ENCODE measurements around the gene SLC4A9. TPM values are rescaled to one million over a fixed set of nuclear protein-coding genes. Genes with fewer than 3 reads are reported as not detected.

SLC4A9 gene, protein sequence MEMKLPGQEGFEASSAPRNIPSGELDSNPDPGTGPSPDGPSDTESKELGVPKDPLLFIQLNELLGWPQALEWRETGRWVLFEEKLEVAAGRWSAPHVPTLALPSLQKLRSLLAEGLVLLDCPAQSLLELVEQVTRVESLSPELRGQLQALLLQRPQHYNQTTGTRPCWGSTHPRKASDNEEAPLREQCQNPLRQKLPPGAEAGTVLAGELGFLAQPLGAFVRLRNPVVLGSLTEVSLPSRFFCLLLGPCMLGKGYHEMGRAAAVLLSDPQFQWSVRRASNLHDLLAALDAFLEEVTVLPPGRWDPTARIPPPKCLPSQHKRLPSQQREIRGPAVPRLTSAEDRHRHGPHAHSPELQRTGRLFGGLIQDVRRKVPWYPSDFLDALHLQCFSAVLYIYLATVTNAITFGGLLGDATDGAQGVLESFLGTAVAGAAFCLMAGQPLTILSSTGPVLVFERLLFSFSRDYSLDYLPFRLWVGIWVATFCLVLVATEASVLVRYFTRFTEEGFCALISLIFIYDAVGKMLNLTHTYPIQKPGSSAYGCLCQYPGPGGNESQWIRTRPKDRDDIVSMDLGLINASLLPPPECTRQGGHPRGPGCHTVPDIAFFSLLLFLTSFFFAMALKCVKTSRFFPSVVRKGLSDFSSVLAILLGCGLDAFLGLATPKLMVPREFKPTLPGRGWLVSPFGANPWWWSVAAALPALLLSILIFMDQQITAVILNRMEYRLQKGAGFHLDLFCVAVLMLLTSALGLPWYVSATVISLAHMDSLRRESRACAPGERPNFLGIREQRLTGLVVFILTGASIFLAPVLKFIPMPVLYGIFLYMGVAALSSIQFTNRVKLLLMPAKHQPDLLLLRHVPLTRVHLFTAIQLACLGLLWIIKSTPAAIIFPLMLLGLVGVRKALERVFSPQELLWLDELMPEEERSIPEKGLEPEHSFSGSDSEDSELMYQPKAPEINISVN
- not detected for total RNA-seq
- polyA plus RNA-seq: 0.07 TPM
- long read RNA-seq, donor 1: 0 reads
- long read RNA-seq, donor 2: 0 reads
- long read RNA-seq, donor 3: 0 reads
- long read RNA-seq, donor 4: 0 reads
- long read RNA-seq, donor 5: 0 reads
- long read RNA-seq, donor 6: 0 reads
- long read RNA-seq, donor 7: 0 reads
- long read RNA-seq, donor 8: 0 reads
- long read RNA-seq, donor 9: 0 reads
- long read RNA-seq, donor 10: 0 reads

DNA sequence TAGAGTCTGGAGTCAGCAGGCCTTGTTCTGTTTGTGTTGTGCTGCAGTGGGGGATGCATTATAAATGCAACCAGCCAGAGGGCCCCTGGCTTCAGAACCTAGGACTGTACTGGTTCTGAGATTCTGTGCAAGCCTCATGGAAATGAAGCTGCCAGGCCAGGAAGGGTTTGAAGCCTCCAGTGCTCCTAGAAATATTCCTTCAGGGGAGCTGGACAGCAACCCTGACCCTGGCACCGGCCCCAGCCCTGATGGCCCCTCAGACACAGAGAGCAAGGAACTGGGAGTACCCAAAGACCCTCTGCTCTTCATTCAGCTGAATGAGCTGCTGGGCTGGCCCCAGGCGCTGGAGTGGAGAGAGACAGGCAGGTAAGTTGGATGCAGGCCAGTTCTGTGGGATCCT is at the start of gene SLC4A9:
Gene SLC4A9, plus strand, starts transcription at position 94 of the 400 bp plus-strand sequence. Its CDS starts 43 bp downstream, at position 137.
- no peak for DNase-seq (ENCODE audit: low read depth in 6 of 9, low spot score in 9 of 9)
- Histone ChIP-seq H3K36me3 (ENCODE audit: control insufficient read depth in 2 of 2, insufficient read depth in 2 of 2, low read length in 1 of 2) (no peaks in the 10 kb centered on the region), H3K4me1 (ENCODE audit: control insufficient read depth in 2 of 2, insufficient read depth in 2 of 2, low read length in 2 of 2) (peaks cover 0 to 16% of the 10 kb centered on the region in 2 donors), H3K4me3 (ENCODE audit: low read length in 2 of 2) (no peak within 1 kb of the TSS), H3K27me3 (ENCODE audit: control insufficient read depth in 2 of 2, insufficient read depth in 1 of 2, low read length in 1 of 2) (peaks cover 0 to 8% of the 10 kb centered on the region in 2 donors), H3K9me3 (ENCODE audit: control insufficient read depth in 2 of 2, insufficient read depth in 1 of 2, low read length in 1 of 2) (peaks cover 0 to 6% of the 10 kb centered on the region in 2 donors), H3K27ac (ENCODE audit: low read depth in 1 of 2, low read length in 1 of 2) (no peak within 1 kb of the TSS)
- WGBS: 93% methylated on average over 2 of the region's 2 CpGs

DNA sequence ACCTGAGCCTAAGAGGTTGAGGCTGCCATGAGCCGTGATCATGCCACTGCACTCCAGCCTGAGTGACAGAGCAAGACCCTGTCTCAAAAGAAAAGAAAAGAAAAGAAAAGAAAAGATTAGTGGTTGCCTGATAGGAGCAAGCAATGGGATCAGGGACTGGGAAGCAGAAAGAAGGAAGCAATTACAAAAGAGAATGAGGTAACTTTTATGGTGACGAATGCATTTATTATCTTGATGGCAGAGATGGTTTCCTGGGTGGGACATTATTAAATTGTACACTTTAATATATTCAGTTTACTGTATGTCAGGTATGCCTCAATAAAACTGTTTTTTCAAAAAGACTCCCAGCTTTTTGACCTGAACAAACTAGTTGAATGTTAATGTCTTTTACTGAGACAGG is 49.6 kb upstream of the SLC4A9 start:
- Histone ChIP-seq H3K27me3 (ENCODE audit: control insufficient read depth in 2 of 2, insufficient read depth in 1 of 2, low read length in 1 of 2) (peaks cover 0 to 3% of the 10 kb centered on the region in 2 donors), H3K9me3 (ENCODE audit: control insufficient read depth in 2 of 2, insufficient read depth in 1 of 2, low read length in 1 of 2) (no peaks in the 10 kb centered on the region), H3K4me1 (ENCODE audit: control insufficient read depth in 2 of 2, insufficient read depth in 2 of 2, low read length in 2 of 2) (no peaks in the 10 kb centered on the region), H3K27ac (ENCODE audit: low read depth in 1 of 2, low read length in 1 of 2) (no peak overlapping the region), H3K36me3 (ENCODE audit: control insufficient read depth in 2 of 2, insufficient read depth in 2 of 2, low read length in 1 of 2) (no peaks in the 10 kb centered on the region), H3K4me3 (ENCODE audit: low read length in 2 of 2) (no peak overlapping the region)
- 94% methylated on average over 2 of the region's 2 CpGs for WGBS
- DNase-seq (ENCODE audit: low read depth in 6 of 9, low spot score in 9 of 9): no peak

- no peak for DNase-seq (ENCODE audit: low read depth in 6 of 9, low spot score in 9 of 9)
- Histone ChIP-seq H3K36me3 (ENCODE audit: control insufficient read depth in 2 of 2, insufficient read depth in 2 of 2, low read length in 1 of 2) (no peaks in the 10 kb centered on the region), H3K27ac (ENCODE audit: low read depth in 1 of 2, low read length in 1 of 2) (no peak overlapping the region), H3K9me3 (ENCODE audit: control insufficient read depth in 2 of 2, insufficient read depth in 1 of 2, low read length in 1 of 2) (no peaks in the 10 kb centered on the region), H3K4me3 (ENCODE audit: low read length in 2 of 2) (no peak overlapping the region), H3K4me1 (ENCODE audit: control insufficient read depth in 2 of 2, insufficient read depth in 2 of 2, low read length in 2 of 2) (no peaks in the 10 kb centered on the region), H3K27me3 (ENCODE audit: control insufficient read depth in 2 of 2, insufficient read depth in 1 of 2, low read length in 1 of 2) (peaks cover 0 to under 1% of the 10 kb centered on the region in 2 donors)
- WGBS: 95% methylated on average over 5 of the region's 5 CpGs
Observed at GRCh38 chr5:140311011-140311467, 49.0 kb upstream of the SLC4A9 start.

GRCh38 chr5:140312067-140312790 is 47.8 kb upstream of the SLC4A9 start:
- 26% methylated on average over 4 of the region's 4 CpGs for WGBS
- no peak overlapping the region for H3K4me3 ChIP-seq (ENCODE audit: low read length in 2 of 2)
- no peaks in the 10 kb centered on the region for H3K36me3 ChIP-seq (ENCODE audit: control insufficient read depth in 2 of 2, insufficient read depth in 2 of 2, low read length in 1 of 2)
- H3K4me1 ChIP-seq (ENCODE audit: control insufficient read depth in 2 of 2, insufficient read depth in 2 of 2, low read length in 2 of 2): no peaks in the 10 kb centered on the region
- no peak for DNase-seq (ENCODE audit: low read depth in 6 of 9, low spot score in 9 of 9)
- no peaks in the 10 kb centered on the region for H3K27me3 ChIP-seq (ENCODE audit: control insufficient read depth in 2 of 2, insufficient read depth in 1 of 2, low read length in 1 of 2)
- H3K27ac ChIP-seq (ENCODE audit: low read depth in 1 of 2, low read length in 1 of 2): no peak overlapping the region
- H3K9me3 ChIP-seq (ENCODE audit: control insufficient read depth in 2 of 2, insufficient read depth in 1 of 2, low read length in 1 of 2): no peaks in the 10 kb centered on the region

DNA sequence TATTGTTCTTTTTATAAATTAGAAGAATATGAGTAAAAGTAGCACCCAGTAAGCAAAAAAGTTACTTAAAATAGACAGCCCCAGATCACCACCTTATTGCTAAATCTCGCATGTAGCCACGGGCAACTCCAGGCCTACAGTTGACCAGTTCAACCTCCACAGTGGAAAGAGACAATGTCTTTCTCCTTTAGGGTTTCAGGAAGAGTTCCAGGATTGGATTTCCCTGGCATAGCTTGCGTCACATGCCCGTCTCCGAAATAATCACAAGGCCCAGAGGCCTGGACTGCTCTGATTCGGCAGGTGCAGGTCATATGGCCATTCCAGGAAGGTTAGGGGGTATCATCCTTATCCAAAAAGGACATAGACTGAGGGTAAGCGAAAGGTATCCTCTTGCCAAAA is 47.2 kb upstream of the SLC4A9 start:
- H3K4me1 ChIP-seq (ENCODE audit: control insufficient read depth in 2 of 2, insufficient read depth in 2 of 2, low read length in 2 of 2): no peaks in the 10 kb centered on the region
- no peaks in the 10 kb centered on the region for H3K36me3 ChIP-seq (ENCODE audit: control insufficient read depth in 2 of 2, insufficient read depth in 2 of 2, low read length in 1 of 2)
- no peak overlapping the region for H3K4me3 ChIP-seq (ENCODE audit: low read length in 2 of 2)
- WGBS: 97% methylated on average over 7 of the region's 7 CpGs
- no peaks in the 10 kb centered on the region for H3K9me3 ChIP-seq (ENCODE audit: control insufficient read depth in 2 of 2, insufficient read depth in 1 of 2, low read length in 1 of 2)
- H3K27ac ChIP-seq (ENCODE audit: low read depth in 1 of 2, low read length in 1 of 2): no peak overlapping the region
- no peak for DNase-seq (ENCODE audit: low read depth in 6 of 9, low spot score in 9 of 9)
- no peaks in the 10 kb centered on the region for H3K27me3 ChIP-seq (ENCODE audit: control insufficient read depth in 2 of 2, insufficient read depth in 1 of 2, low read length in 1 of 2)

- H3K9me3 ChIP-seq (ENCODE audit: control insufficient read depth in 2 of 2, insufficient read depth in 1 of 2, low read length in 1 of 2): no peaks in the 10 kb centered on the region
- DNase-seq (ENCODE audit: low read depth in 6 of 9, low spot score in 9 of 9): no peak
- no peaks in the 10 kb centered on the region for H3K36me3 ChIP-seq (ENCODE audit: control insufficient read depth in 2 of 2, insufficient read depth in 2 of 2, low read length in 1 of 2)
- no peak overlapping the region for H3K4me3 ChIP-seq (ENCODE audit: low read length in 2 of 2)
- no peaks in the 10 kb centered on the region for H3K4me1 ChIP-seq (ENCODE audit: control insufficient read depth in 2 of 2, insufficient read depth in 2 of 2, low read length in 2 of 2)
- no peak overlapping the region for H3K27ac ChIP-seq (ENCODE audit: low read depth in 1 of 2, low read length in 1 of 2)
- 94% methylated on average over 5 of the region's 5 CpGs for WGBS
- H3K27me3 ChIP-seq (ENCODE audit: control insufficient read depth in 2 of 2, insufficient read depth in 1 of 2, low read length in 1 of 2): no peaks in the 10 kb centered on the region
Observed at GRCh38 chr5:140317859-140318258, 42.1 kb upstream of the SLC4A9 start.

- WGBS: 97% methylated on average over 4 of the region's 4 CpGs
- no peak overlapping the region for H3K4me3 ChIP-seq (ENCODE audit: low read length in 2 of 2)
- H3K4me1 ChIP-seq (ENCODE audit: control insufficient read depth in 2 of 2, insufficient read depth in 2 of 2, low read length in 2 of 2): no peaks in the 10 kb centered on the region
- no peaks in the 10 kb centered on the region for H3K9me3 ChIP-seq (ENCODE audit: control insufficient read depth in 2 of 2, insufficient read depth in 1 of 2, low read length in 1 of 2)
- no peaks in the 10 kb centered on the region for H3K27me3 ChIP-seq (ENCODE audit: control insufficient read depth in 2 of 2, insufficient read depth in 1 of 2, low read length in 1 of 2)
- DNase-seq (ENCODE audit: low read depth in 6 of 9, low spot score in 9 of 9): no peak
- no peaks in the 10 kb centered on the region for H3K36me3 ChIP-seq (ENCODE audit: control insufficient read depth in 2 of 2, insufficient read depth in 2 of 2, low read length in 1 of 2)
- H3K27ac ChIP-seq (ENCODE audit: low read depth in 1 of 2, low read length in 1 of 2): no peak overlapping the region
Observed at GRCh38 chr5:140318792-140319191, 41.2 kb upstream of the SLC4A9 start.

DNA sequence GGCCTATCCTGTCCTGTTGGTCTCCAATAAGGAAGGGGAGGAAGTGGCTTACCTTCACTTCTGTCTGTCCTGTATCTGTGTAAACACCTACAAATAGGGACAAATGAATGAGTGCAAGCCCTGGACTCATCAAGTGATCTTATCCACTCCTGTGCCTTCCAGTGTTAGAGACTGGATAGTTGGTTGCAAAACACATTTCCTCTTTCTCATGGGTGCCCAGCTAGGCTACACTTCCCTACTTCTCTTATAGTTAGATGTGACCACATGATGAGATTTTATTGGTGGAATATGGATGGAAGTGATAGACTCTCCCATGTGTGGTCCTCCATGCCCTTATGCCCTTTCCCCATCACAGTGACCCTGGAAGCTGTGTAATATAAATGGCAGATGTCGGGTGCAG is 40.2 kb upstream of the SLC4A9 start:
- H3K4me3 ChIP-seq (ENCODE audit: low read length in 2 of 2): no peak overlapping the region
- no peaks in the 10 kb centered on the region for H3K36me3 ChIP-seq (ENCODE audit: control insufficient read depth in 2 of 2, insufficient read depth in 2 of 2, low read length in 1 of 2)
- H3K27me3 ChIP-seq (ENCODE audit: control insufficient read depth in 2 of 2, insufficient read depth in 1 of 2, low read length in 1 of 2): no peaks in the 10 kb centered on the region
- H3K27ac ChIP-seq (ENCODE audit: low read depth in 1 of 2, low read length in 1 of 2): no peak overlapping the region
- H3K4me1 ChIP-seq (ENCODE audit: control insufficient read depth in 2 of 2, insufficient read depth in 2 of 2, low read length in 2 of 2): no peaks in the 10 kb centered on the region
- 97% methylated on average over 1 of the region's 1 CpG for WGBS
- no peak for DNase-seq (ENCODE audit: low read depth in 6 of 9, low spot score in 9 of 9)
- no peaks in the 10 kb centered on the region for H3K9me3 ChIP-seq (ENCODE audit: control insufficient read depth in 2 of 2, insufficient read depth in 1 of 2, low read length in 1 of 2)

All from thymus (tissue), 14 donors.